ENCODE data around the gene CCDC78. TPM values are rescaled to one million over a fixed set of nuclear protein-coding genes. Genes with fewer than 3 reads are reported as not detected.

Gene CCDC78
- polyA plus RNA-seq, 1 donor from 2014 or later, result 10.7 TPM

GRCh38 chr16:734981-735881 lies 9.0 kb upstream of the CCDC78 start:
- H2AFZ ChIP-seq (ENCODE audit: low read depth, low read length), result no peak overlapping the region
- H3K27me3 ChIP-seq (ENCODE audit: insufficient read depth, low read depth, low read length), result no peaks in the 10 kb centered on the region
- H3K9me2 ChIP-seq (ENCODE audit: insufficient read depth, low read length), result no peaks in the 10 kb centered on the region
- H3F3A ChIP-seq (ENCODE audit: insufficient read depth, low read length, poor library complexity, severe bottlenecking), result no peaks in the 10 kb centered on the region
- no peak overlapping the region for H3K4me2 ChIP-seq (ENCODE audit: low read length)
- peaks cover 4% of the 10 kb centered on the region for H3K79me2 ChIP-seq (replicated peaks; ENCODE audit: insufficient read depth, low read length)
- H4K20me1 ChIP-seq (ENCODE audit: insufficient read depth), result no peaks in the 10 kb centered on the region
- no peaks in the 10 kb centered on the region for H3K9me3 ChIP-seq (ENCODE audit: low read length)
- TF ChIP-seq CTCF (IDR thresholded peaks at IDR 0.05; ENCODE audit: poor library complexity, severe bottlenecking) (no peak), RAD21 (conservative IDR thresholded peaks at IDR 0.05) (no peak)
- no peak overlapping the region for H3K4me3 ChIP-seq (ENCODE audit: low read length)
- H3K9ac ChIP-seq (ENCODE audit: low read length), result no peak overlapping the region
- H3K27ac ChIP-seq (ENCODE audit: low read length), result no peak overlapping the region
- H3K36me3 ChIP-seq (ENCODE audit: insufficient read depth, low read length), result no peaks in the 10 kb centered on the region

GRCh38 chr16:734208-734980 lies 8.2 kb upstream of the CCDC78 start:
- no peak for TF ChIP-seq POLR2AphosphoS5 (IDR thresholded peaks at IDR 0.05)
- Histone ChIP-seq H3K27ac (ENCODE audit: low read length) (no peak overlapping the region), H3K27me3 (ENCODE audit: insufficient read depth, low read depth, low read length) (no peaks in the 10 kb centered on the region), H3K4me3 (ENCODE audit: low read length) (no peak overlapping the region), H3K36me3 (ENCODE audit: insufficient read depth, low read length) (no peaks in the 10 kb centered on the region), H3K9me3 (ENCODE audit: low read length) (no peaks in the 10 kb centered on the region), H3F3A (ENCODE audit: insufficient read depth, low read length, poor library complexity, severe bottlenecking) (no peaks in the 10 kb centered on the region), H3K79me2 (replicated peaks; ENCODE audit: insufficient read depth, low read length) (no peaks in the 10 kb centered on the region), H2AFZ (ENCODE audit: low read depth, low read length) (no peak overlapping the region), H4K20me1 (ENCODE audit: insufficient read depth) (no peaks in the 10 kb centered on the region), H3K9ac (ENCODE audit: low read length) (no peak overlapping the region), H3K4me2 (ENCODE audit: low read length) (no peak overlapping the region), H3K9me2 (ENCODE audit: insufficient read depth, low read length) (no peaks in the 10 kb centered on the region)

- Histone ChIP-seq H2AFZ (ENCODE audit: low read depth, low read length) (no peak overlapping the region), H3K4me3 (ENCODE audit: low read length) (no peak overlapping the region), H3K9ac (ENCODE audit: low read length) (no peak overlapping the region), H3K27me3 (ENCODE audit: insufficient read depth, low read depth, low read length) (no peaks in the 10 kb centered on the region), H3K9me2 (ENCODE audit: insufficient read depth, low read length) (no peaks in the 10 kb centered on the region), H3K4me2 (ENCODE audit: low read length) (no peak overlapping the region), H3K79me2 (replicated peaks; ENCODE audit: insufficient read depth, low read length) (no peaks in the 10 kb centered on the region), H3F3A (ENCODE audit: insufficient read depth, low read length, poor library complexity, severe bottlenecking) (no peaks in the 10 kb centered on the region), H4K20me1 (ENCODE audit: insufficient read depth) (no peaks in the 10 kb centered on the region), H3K9me3 (ENCODE audit: low read length) (no peaks in the 10 kb centered on the region), H3K36me3 (ENCODE audit: insufficient read depth, low read length) (no peaks in the 10 kb centered on the region), H3K27ac (ENCODE audit: low read length) (no peak overlapping the region)
- TF ChIP-seq MXI1 (conservative IDR thresholded peaks at IDR 0.05; ENCODE audit: poor library complexity, severe bottlenecking) (no peak), POLR2AphosphoS5 (IDR thresholded peaks at IDR 0.05) (no peak), RAD21 (conservative IDR thresholded peaks at IDR 0.05) (no peak), SMC3 (conservative IDR thresholded peaks at IDR 0.05; ENCODE audit: poor library complexity) (no peak), TAF1 (IDR thresholded peaks at IDR 0.05; ENCODE audit: low read depth) (no peak), EZH2 (IDR thresholded peaks at IDR 0.05; ENCODE audit: borderline replicate concordance, insufficient read depth, low read length, poor library complexity, severe bottlenecking) (no peak), EP300 (conservative IDR thresholded peaks at IDR 0.05; ENCODE audit: poor library complexity, severe bottlenecking) (no peak), CTCF (IDR thresholded peaks at IDR 0.05; ENCODE audit: poor library complexity, severe bottlenecking) (peak; percentile 36)
These were observed 7.4 kb upstream of the CCDC78 start for GRCh38 chr16:733382-734207.

Measured in neural cell (in vitro differentiated cells).